SH-SY5Y (cell line): ENCODE data around the gene SLC8A1.

ENCODE experiments used
- GATA2 ChIP-seq: IDR thresholded peaks from 2 replicates; pipeline ENCODE4 v1.6.1; 2011; ENCODE audit warnings: mild to moderate bottlenecking, low read depth, low read length
- GATA3 ChIP-seq: IDR thresholded peaks from 2 replicates; pipeline ENCODE4 v1.6.1; 2011; ENCODE audit warnings: low read depth, mild to moderate bottlenecking, low read length, moderate library complexity

SLC8A1 gene

GRCh38 chr2:40085786-40086185 lies 366.1 kb downstream of the SLC8A1 start:
- no peak for TF ChIP-seq GATA2

GRCh38 chr2:40072442-40073232 lies 379.3 kb downstream of the SLC8A1 start:
- TF ChIP-seq GATA2 (no peak), GATA3 (no peak)

- no peak for TF ChIP-seq GATA3
- TF ChIP-seq GATA2: no peak
Measured at GRCh38 chr2:40062381-40062780, 389.5 kb downstream of the SLC8A1 start.

GRCh38 chr2:40049781-40050180 lies 402.1 kb downstream of the SLC8A1 start:
- TF ChIP-seq GATA3 (no peak), GATA2 (no peak)

DNA sequence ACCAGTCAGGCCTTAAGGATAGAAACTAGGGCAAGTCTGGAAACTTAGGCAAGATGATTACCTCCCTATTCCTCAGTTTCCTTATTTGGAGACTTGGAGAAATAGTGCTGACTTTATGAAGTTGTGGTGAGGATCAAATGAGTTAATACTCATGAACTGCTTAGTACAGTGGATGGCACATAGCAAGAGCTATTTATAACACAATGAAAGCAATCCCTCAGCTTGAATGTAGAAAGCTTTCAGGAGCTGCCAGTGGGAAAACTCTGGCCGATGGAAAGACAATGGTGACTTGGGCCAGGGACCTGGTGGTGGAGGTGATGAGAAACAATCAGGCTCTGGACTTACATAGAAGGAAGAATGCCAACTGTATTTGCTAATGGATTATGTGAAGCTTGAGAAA lies 403.4 kb downstream of the SLC8A1 start:
- no peak for TF ChIP-seq GATA3
- no peak for TF ChIP-seq GATA2

- TF ChIP-seq GATA2: no peak
- no peak for TF ChIP-seq GATA3
Measured at GRCh38 chr2:40047406-40047805, 404.5 kb downstream of the SLC8A1 start.
